DOHH2 (cell line): ENCODE data around the gene AP5Z1.
A peak's percentile ranks its signal among the peaks of the same experiment; 100 is the strongest.

Experiments used
- H3F3A ChIP-seq: fragments of 200-600 bp; sonication (generic), shearing (Covaris generic); 2 replicates; pipeline ENCODE4 v1.6.0; 2016; ENCODE audit warnings: antibody characterized with exemption, mild to moderate bottlenecking; ENCODE audit not compliant: control insufficient read depth, insufficient read depth
- H3K27ac ChIP-seq: fragments of 200-600 bp; sonication (generic); 2 replicates; pipeline ENCODE4 v1.5.1; 2014; ENCODE audit warnings: low read depth, mild to moderate bottlenecking, low read length, moderate library complexity
- H3K27me3 ChIP-seq: fragments of 200-600 bp; sonication (generic); 2 replicates; pipeline ENCODE4 v1.6.1; 2014; ENCODE audit warnings: mild to moderate bottlenecking, low read length, mixed read lengths; ENCODE audit not compliant: control insufficient read depth
- H3K36me3 ChIP-seq: fragments of 200-600 bp; sonication (generic); 2 replicates; pipeline ENCODE4 v1.6.1; 2014; ENCODE audit warnings: mild to moderate bottlenecking, low read length, moderate library complexity, mixed read lengths; ENCODE audit not compliant: control insufficient read depth
- H3K4me1 ChIP-seq: fragments of 200-600 bp; sonication (generic); 2 replicates; pipeline ENCODE4 v1.6.1; 2014; ENCODE audit warnings: mild to moderate bottlenecking, low read length, mixed read lengths; ENCODE audit not compliant: control insufficient read depth
- H3K4me2 ChIP-seq: fragments of 200-600 bp; sonication (generic); 2 replicates; pipeline ENCODE4 v1.6.0; 2014; ENCODE audit warnings: mild to moderate bottlenecking, low read length, moderate library complexity
- H3K4me3 ChIP-seq: fragments of 200-600 bp; sonication (generic); 2 replicates; pipeline ENCODE4 v1.5.1; 2014; ENCODE audit warnings: mild to moderate bottlenecking, low read length, mixed read lengths
- H3K79me2 ChIP-seq: fragments of 200-600 bp; sonication (generic); 2 replicates; pipeline ENCODE4 v1.6.1; 2014; ENCODE audit warnings: mild to moderate bottlenecking, low read length, mixed read lengths; ENCODE audit not compliant: control insufficient read depth
- H3K9me2 ChIP-seq: fragments of 200-600 bp; sonication (generic); replicated peaks from 2 replicates; pipeline ENCODE4 v1.6.1; 2014; ENCODE audit warnings: mild to moderate bottlenecking, low read length, mixed read lengths; ENCODE audit not compliant: control insufficient read depth
- H3K9me3 ChIP-seq: fragments of 200-600 bp; sonication (generic); 2 replicates; pipeline ENCODE4 v1.6.1; 2014; ENCODE audit warnings: antibody characterized with exemption, low read length, mixed read lengths; ENCODE audit not compliant: control insufficient read depth, insufficient read depth
- H4K20me1 ChIP-seq: fragments of 200-600 bp; sonication (generic); 2 replicates; pipeline ENCODE4 v1.6.0; 2014; ENCODE audit warnings: low read depth, mild to moderate bottlenecking, antibody characterized with exemption, low read length, moderate library complexity; ENCODE audit not compliant: control insufficient read depth, insufficient read depth
- EZH2phosphoT487 ChIP-seq: fragments of 200-600 bp; sonication (generic); IDR thresholded peaks from 2 replicates; pipeline ENCODE4 v1.6.1; 2017; ENCODE audit warnings: borderline replicate concordance, mild to moderate bottlenecking, antibody characterized with exemption, low read length, moderate library complexity, mixed read lengths
- TF ChIP-seq, protein P1 (sequence below): fragments of 200-600 bp; sonication (generic); IDR thresholded peaks from one replicate; pipeline ENCODE4 v1.5.1; 2014; ENCODE audit warnings: antibody characterized with exemption, mild to moderate bottlenecking, low read depth, low read length; ENCODE audit not compliant: poor library complexity, severe bottlenecking

Gene AP5Z1, protein sequence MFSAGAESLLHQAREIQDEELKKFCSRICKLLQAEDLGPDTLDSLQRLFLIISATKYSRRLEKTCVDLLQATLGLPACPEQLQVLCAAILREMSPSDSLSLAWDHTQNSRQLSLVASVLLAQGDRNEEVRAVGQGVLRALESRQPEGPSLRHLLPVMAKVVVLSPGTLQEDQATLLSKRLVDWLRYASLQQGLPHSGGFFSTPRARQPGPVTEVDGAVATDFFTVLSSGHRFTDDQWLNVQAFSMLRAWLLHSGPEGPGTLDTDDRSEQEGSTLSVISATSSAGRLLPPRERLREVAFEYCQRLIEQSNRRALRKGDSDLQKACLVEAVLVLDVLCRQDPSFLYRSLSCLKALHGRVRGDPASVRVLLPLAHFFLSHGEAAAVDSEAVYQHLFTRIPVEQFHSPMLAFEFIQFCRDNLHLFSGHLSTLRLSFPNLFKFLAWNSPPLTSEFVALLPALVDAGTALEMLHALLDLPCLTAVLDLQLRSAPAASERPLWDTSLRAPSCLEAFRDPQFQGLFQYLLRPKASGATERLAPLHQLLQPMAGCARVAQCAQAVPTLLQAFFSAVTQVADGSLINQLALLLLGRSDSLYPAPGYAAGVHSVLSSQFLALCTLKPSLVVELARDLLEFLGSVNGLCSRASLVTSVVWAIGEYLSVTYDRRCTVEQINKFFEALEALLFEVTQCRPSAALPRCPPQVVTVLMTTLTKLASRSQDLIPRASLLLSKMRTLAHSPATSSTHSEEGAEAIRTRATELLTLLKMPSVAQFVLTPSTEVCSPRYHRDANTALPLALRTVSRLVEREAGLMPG

DNA sequence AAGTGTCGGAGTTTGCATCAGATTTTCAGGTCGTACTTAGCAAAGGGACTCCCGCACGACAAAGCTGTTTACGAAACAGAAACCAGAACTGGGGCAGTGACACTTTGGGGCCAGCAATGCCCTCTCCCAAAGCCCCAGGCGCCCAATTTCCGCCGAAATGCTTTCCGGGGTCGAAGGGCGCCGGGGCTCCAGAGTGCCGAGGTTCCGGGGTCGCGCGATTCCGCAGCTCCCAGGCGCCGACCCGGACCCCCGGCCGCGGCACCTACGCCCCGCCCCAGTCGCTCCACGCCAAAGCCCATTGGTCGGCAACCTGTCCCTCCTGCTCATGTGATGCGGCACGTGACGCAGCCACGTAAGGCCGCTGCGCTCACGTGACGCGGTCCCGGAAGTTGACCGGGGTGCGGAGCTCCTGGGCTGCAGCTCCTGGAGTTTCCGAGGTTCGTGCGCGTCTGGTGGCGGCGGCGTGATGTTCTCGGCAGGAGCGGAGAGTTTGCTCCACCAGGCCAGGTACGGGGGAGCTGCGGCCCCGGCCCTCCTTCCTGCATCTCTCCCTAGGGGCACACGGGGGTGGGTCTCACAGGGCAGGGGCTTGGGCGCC lies at the start of gene AP5Z1:
Gene AP5Z1, plus strand, starts transcription at position 374 of the 598 bp plus-strand sequence. Its CDS starts 93 bp downstream, at position 467.
- Histone ChIP-seq H3K27ac (peak within 1 kb of the TSS; percentile 59), H3K4me1 (peaks cover 19% of the 10 kb centered on the region), H3K9me3 (no peaks in the 10 kb centered on the region), H3K36me3 (peaks cover 21% of the 10 kb centered on the region), H3K4me3 (peak within 1 kb of the TSS; percentile 99), H3K27me3 (no peaks in the 10 kb centered on the region), H3K9me2 (no peaks in the 10 kb centered on the region), H4K20me1 (peaks cover 2% of the 10 kb centered on the region; the same call in 1 of the 2 replicates), H3K79me2 (peaks cover 44% of the 10 kb centered on the region), H3K4me2 (peak within 1 kb of the TSS; percentile 98), H3F3A (peaks cover 5% of the 10 kb centered on the region)
- TF ChIP-seq EZH2phosphoT487, result no peak
- TF ChIP-seq, protein P1, sequence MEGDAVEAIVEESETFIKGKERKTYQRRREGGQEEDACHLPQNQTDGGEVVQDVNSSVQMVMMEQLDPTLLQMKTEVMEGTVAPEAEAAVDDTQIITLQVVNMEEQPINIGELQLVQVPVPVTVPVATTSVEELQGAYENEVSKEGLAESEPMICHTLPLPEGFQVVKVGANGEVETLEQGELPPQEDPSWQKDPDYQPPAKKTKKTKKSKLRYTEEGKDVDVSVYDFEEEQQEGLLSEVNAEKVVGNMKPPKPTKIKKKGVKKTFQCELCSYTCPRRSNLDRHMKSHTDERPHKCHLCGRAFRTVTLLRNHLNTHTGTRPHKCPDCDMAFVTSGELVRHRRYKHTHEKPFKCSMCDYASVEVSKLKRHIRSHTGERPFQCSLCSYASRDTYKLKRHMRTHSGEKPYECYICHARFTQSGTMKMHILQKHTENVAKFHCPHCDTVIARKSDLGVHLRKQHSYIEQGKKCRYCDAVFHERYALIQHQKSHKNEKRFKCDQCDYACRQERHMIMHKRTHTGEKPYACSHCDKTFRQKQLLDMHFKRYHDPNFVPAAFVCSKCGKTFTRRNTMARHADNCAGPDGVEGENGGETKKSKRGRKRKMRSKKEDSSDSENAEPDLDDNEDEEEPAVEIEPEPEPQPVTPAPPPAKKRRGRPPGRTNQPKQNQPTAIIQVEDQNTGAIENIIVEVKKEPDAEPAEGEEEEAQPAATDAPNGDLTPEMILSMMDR, result no peak

DNA sequence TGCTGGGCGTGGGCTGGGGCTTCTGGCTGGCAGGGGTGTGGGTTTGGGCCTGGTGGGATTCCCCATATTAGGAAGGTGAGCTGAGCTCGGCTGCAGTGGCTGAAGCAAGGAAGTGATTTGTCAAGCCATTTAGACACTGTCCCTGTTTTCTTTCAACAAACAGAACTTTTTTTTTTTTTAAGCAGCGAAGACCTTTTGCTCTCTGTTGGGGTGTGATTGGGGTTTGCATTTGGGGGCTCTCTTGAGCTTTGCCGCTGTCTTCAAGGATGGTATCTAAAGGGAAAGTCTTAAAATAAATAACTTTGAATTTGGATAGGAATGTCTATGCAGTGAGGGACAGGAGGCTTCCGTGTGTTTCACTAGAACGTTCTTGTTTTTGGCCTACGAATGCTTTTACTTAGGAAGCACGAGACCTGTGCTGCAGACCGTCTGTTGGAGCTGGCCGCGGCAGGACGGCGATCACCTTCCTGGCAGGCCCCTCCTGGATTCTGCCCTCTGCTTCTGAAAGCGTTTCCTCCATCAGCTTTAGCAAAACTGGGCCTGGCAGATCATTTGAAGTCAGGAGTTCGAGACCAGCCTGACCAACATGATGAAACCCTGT lies 49.5 kb upstream of the AP5Z1 start:
- Histone ChIP-seq H3K4me3 (no peak overlapping the region), H3K4me1 (peaks cover 28% of the 10 kb centered on the region), H3K79me2 (peaks cover 92% of the 10 kb centered on the region), H3K9me2 (no peaks in the 10 kb centered on the region), H3K27me3 (no peaks in the 10 kb centered on the region), H4K20me1 (peaks cover 37% of the 10 kb centered on the region), H3F3A (no peaks in the 10 kb centered on the region), H3K27ac (no peak overlapping the region), H3K9me3 (no peaks in the 10 kb centered on the region), H3K4me2 (peak overlapping the region; percentile 41; the same call in 1 of the 2 replicates), H3K36me3 (peaks cover 26% of the 10 kb centered on the region)
- TF ChIP-seq, protein P1, result no peak
- TF ChIP-seq EZH2phosphoT487, result no peak

DNA sequence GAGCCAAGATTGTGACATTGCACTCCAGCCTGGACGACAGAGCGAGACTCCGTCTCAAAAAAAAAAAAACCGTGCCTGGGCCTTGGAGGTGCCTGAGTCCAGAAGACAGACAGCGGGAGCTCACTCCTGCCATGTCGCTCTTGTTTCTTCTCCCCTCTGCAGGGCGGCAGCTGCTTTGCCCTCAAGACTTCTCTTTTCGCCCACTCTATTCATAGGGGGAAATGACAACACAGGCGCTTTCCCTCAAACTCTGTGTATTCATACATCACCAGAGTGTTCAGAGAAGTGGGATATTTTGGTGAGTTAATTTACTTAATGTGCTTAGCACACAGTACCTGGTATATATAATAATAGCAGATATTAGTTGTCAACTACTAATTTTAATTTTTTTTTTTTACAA lies 48.9 kb upstream of the AP5Z1 start:
- Histone ChIP-seq H3K27me3 (no peaks in the 10 kb centered on the region), H3K9me2 (no peaks in the 10 kb centered on the region), H3K4me2 (no peak overlapping the region), H3F3A (no peaks in the 10 kb centered on the region), H3K4me1 (peaks cover 26% of the 10 kb centered on the region), H3K4me3 (no peak overlapping the region), H3K9me3 (no peaks in the 10 kb centered on the region), H3K27ac (no peak overlapping the region), H4K20me1 (peaks cover 34% of the 10 kb centered on the region), H3K79me2 (peaks cover 91% of the 10 kb centered on the region), H3K36me3 (peaks cover 25% of the 10 kb centered on the region)
- TF ChIP-seq, protein P1, result no peak
- TF ChIP-seq EZH2phosphoT487, result no peak
